ENCODE measurements around the gene EBPL.

DNA sequence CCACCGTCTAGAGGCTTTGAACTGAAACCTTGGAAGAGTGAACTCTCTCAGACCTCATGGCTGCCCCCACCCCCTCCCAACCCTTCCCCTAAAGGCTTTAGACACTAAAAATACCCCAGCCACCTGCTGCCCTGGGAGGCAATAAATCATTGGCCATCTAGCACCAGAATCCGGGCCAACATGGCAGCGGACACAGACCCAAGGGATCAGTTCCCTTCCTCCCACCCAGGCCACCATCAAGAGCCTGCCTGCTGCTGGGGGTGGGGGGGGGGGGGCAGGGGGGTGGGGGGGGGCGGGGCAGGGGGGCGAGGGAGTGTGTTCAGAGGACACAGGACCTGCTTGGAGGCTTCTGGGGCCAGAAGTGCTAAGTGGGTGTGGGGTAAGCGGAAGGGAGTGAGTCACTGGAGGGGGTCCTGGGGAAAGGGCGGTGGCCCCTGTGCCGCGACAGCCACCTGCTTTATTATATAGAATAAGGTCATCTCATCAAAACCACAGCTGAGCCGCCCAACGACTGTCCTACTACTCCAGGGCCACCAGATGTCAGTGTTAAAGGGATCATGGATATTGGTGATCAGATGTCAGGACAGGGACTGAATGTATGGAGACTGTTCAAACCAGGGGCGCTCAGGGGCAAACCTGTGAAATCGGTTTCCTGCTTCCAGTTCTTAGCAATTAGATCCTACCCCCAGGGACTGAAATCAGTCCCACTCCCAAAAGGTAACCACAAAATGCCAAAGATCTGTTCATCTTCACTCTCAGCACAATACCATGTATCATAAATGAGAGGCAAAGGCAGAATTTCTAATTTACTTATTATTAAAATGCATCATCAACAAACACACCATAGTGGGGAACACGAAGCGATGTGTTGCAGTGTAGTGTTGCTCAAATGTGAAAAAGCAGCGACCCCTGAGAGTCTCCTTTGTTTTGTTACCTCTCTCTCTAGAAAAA lies 38.7 kb downstream of the EBPL start:
- TF ChIP-seq POLR2A (IDR thresholded peaks at IDR 0.05; ENCODE audit: low read depth) (no peak), EP300 (IDR thresholded peaks at IDR 0.05) (no peak)
